ENCODE results near the gene RHOB. TPM values are rescaled to one million over a fixed set of nuclear protein-coding genes. Genes with fewer than 3 reads are reported as not detected.
A peak's percentile ranks its signal among the peaks of the same experiment; 100 is the strongest.

RHOB gene
- total and polyA plus RNA-seq, 2 donors (not counting 1 experiment from before 2014, with no cell fraction given) = 63.0 to 1,037 TPM

DNA sequence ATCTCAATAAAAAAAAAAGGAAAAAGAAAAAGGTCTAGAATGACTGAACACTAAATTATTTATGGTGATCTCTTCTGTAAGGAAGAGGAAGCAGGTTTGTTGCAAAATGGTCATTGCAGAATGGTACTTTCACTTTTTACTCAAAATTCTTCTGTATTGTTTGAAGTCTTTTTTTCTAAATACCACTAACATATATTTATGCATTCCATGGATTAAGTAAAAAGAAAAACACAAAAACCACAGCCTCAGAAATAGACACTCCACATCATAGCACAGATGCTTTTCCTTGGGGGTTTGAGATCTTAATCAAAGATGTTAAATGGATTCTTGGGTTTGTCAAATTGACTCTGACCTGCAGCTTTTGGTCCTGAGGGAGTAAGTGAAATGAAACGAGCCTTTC lies 47.4 kb downstream of the RHOB start:
- Histone ChIP-seq H4K20me1 (ENCODE audit: control insufficient read depth, insufficient read depth, low read length, poor library complexity, severe bottlenecking) (no peaks in the 10 kb centered on the region), H3K4me3 (ENCODE audit: control extremely low read depth in 1 of 5, extremely low read depth in 1 of 5, insufficient read depth in 1 of 5, low read depth in 2 of 5, low read length in 4 of 5) (no peak overlapping the region), H3K4me1 (ENCODE audit: control insufficient read depth in 2 of 2, insufficient read depth in 2 of 2, low read length in 2 of 2) (no peaks in the 10 kb centered on the region), H3K27ac (ENCODE audit: low read length in 2 of 2) (no peak overlapping the region), H3K4me2 (replicated peaks; ENCODE audit: low read depth, low read length, poor library complexity, severe bottlenecking) (no peak overlapping the region), H3K36me3 (replicated peaks in 1 of 2; ENCODE audit: control extremely low read depth in 1 of 2, control insufficient read depth in 1 of 2, extremely low read depth in 1 of 2, insufficient read depth in 2 of 2, low read length in 1 of 2) (no peaks in the 10 kb centered on the region), H3K9ac (ENCODE audit: low read length) (no peak overlapping the region), H3K9me3 (ENCODE audit: control extremely low read depth in 1 of 3, control insufficient read depth in 2 of 3, insufficient read depth in 1 of 3, low read length in 2 of 3) (no peaks in the 10 kb centered on the region), H3K27me3 (replicated peaks in 1 of 4; ENCODE audit: control extremely low read depth in 1 of 4, control insufficient read depth in 3 of 4, insufficient read depth in 4 of 4, low read length in 3 of 4) (no peaks in the 10 kb centered on the region), H3K79me2 (ENCODE audit: control insufficient read depth, insufficient read depth, low read length) (no peaks in the 10 kb centered on the region), H2AFZ (ENCODE audit: insufficient read depth, low read depth, low read length, poor library complexity, severe bottlenecking) (peak overlapping the region; percentile 15)
- 0% methylated on average over 1 of the region's 1 CpG for WGBS (ENCODE audit: insufficient coverage)
- POLR2A ChIA-PET = no interaction called here
- TF ChIP-seq, protein P1, sequence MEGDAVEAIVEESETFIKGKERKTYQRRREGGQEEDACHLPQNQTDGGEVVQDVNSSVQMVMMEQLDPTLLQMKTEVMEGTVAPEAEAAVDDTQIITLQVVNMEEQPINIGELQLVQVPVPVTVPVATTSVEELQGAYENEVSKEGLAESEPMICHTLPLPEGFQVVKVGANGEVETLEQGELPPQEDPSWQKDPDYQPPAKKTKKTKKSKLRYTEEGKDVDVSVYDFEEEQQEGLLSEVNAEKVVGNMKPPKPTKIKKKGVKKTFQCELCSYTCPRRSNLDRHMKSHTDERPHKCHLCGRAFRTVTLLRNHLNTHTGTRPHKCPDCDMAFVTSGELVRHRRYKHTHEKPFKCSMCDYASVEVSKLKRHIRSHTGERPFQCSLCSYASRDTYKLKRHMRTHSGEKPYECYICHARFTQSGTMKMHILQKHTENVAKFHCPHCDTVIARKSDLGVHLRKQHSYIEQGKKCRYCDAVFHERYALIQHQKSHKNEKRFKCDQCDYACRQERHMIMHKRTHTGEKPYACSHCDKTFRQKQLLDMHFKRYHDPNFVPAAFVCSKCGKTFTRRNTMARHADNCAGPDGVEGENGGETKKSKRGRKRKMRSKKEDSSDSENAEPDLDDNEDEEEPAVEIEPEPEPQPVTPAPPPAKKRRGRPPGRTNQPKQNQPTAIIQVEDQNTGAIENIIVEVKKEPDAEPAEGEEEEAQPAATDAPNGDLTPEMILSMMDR (IDR thresholded peaks at IDR 0.05) = no peak
- TF ChIP-seq EZH2 (IDR thresholded peaks at IDR 0.05; ENCODE audit: borderline replicate concordance, insufficient read depth, low read depth, low read length, poor library complexity, severe bottlenecking) = no peak
- intact Hi-C loops (cut with micrococcal nuclease) = no loop called here
- ATAC-seq (ENCODE audit: low read depth) (no peak), DNase-seq (no peak)
- H3K4me3 Mint-ChIP-seq = no peak overlapping the region
- CTCF ChIA-PET = interaction anchor here (1.1 kb wide), 1 partner anchor 8 kb away, joined by 3 read pairs; no protein-coding TSS in a partner anchor
- no peaks in the 10 kb centered on the region for H3K9me3 Mint-ChIP-seq (ENCODE audit: insufficient read depth)
- no peak overlapping the region for H3K27ac Mint-ChIP-seq
- no peaks in the 10 kb centered on the region for H3K4me1 Mint-ChIP-seq
- peaks cover 10% of the 10 kb centered on the region for H3K27me3 Mint-ChIP-seq

- H3K4me3 ChIP-seq (ENCODE audit: control extremely low read depth in 1 of 5, extremely low read depth in 1 of 5, insufficient read depth in 1 of 5, low read depth in 2 of 5, low read length in 4 of 5) = no peak overlapping the region
- H3K27ac ChIP-seq (ENCODE audit: low read length in 2 of 2) = no peak overlapping the region
- no peak for ATAC-seq (ENCODE audit: low read depth)
- intact Hi-C loops (cut with micrococcal nuclease) = no loop called here
- H3K4me1 ChIP-seq (ENCODE audit: control insufficient read depth in 2 of 2, insufficient read depth in 2 of 2, low read length in 2 of 2) = no peaks in the 10 kb centered on the region
- no peak overlapping the region for H3K27ac Mint-ChIP-seq
- H3K4me2 ChIP-seq (replicated peaks; ENCODE audit: low read depth, low read length, poor library complexity, severe bottlenecking) = no peak overlapping the region
- no peak overlapping the region for H3K4me3 Mint-ChIP-seq
- no peaks in the 10 kb centered on the region for H3K27me3 ChIP-seq (replicated peaks in 1 of 4; ENCODE audit: control extremely low read depth in 1 of 4, control insufficient read depth in 3 of 4, insufficient read depth in 4 of 4, low read length in 3 of 4)
- peaks cover 22% of the 10 kb centered on the region for H3K27me3 Mint-ChIP-seq
- no peaks in the 10 kb centered on the region for H3K9me3 Mint-ChIP-seq (ENCODE audit: insufficient read depth)
- H2AFZ ChIP-seq (ENCODE audit: insufficient read depth, low read depth, low read length, poor library complexity, severe bottlenecking) = no peak overlapping the region
- no peaks in the 10 kb centered on the region for H3K9me3 ChIP-seq (ENCODE audit: control extremely low read depth in 1 of 3, control insufficient read depth in 2 of 3, insufficient read depth in 1 of 3, low read length in 2 of 3)
- ChIA-PET POLR2A (no interaction called here), CTCF (no interaction called here)
- no peak for TF ChIP-seq EZH2 (IDR thresholded peaks at IDR 0.05; ENCODE audit: borderline replicate concordance, insufficient read depth, low read depth, low read length, poor library complexity, severe bottlenecking)
- TF ChIP-seq, protein P1 (IDR thresholded peaks at IDR 0.05) = no peak
- H3K9ac ChIP-seq (ENCODE audit: low read length) = no peak overlapping the region
- H4K20me1 ChIP-seq (ENCODE audit: control insufficient read depth, insufficient read depth, low read length, poor library complexity, severe bottlenecking) = no peaks in the 10 kb centered on the region
- 79% methylated on average over 9 of the region's 10 CpGs for WGBS (ENCODE audit: insufficient coverage)
- H3K4me1 Mint-ChIP-seq = no peaks in the 10 kb centered on the region
- no peak for DNase-seq
- no peaks in the 10 kb centered on the region for H3K79me2 ChIP-seq (ENCODE audit: control insufficient read depth, insufficient read depth, low read length)
- H3K36me3 ChIP-seq (replicated peaks in 1 of 2; ENCODE audit: control extremely low read depth in 1 of 2, control insufficient read depth in 1 of 2, extremely low read depth in 1 of 2, insufficient read depth in 2 of 2, low read length in 1 of 2) = no peaks in the 10 kb centered on the region
Observed at GRCh38 chr2:20496076-20496872, 49.4 kb downstream of the RHOB start.
